HG03442 (cell line): Measurements from ENCODE around the gene WAC.

Experiments
- ATAC-seq: cut with Tn5 transposase; IDR thresholded peaks from one replicate; pipeline ENCODE4 v1.9.1; 2021; ENCODE audit warnings: mild to moderate bottlenecking, moderate library complexity; ENCODE audit not compliant: unreplicated experiment

WAC gene

DNA sequence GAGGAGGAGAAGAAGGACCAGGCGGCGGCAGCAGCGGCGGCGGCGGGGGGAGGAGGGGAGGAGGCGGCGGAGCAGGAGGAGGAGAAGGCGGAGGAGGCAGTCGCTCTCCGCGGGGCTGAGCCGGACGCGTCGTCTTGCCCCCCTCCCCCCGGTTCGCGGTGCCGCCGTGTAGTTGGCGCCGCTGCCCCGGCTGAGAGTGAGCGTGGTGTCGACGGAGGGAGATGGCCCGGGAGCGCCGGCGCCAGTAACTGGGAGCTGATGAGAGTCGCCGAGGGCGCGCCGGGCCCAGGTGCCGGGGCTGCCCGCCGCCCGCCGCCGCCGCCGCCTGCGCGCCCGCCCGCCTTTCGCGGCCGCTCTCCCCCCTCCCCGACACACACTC is 257 bp downstream of the WAC start:
- ATAC-seq: peak; percentile 1

- peak; percentile 15 for ATAC-seq
Observed at GRCh38 chr10:28533571-28534304, 820 bp downstream of the WAC start.

- ATAC-seq: no peak
Observed at GRCh38 chr10:28535846-28536245, 2.9 kb downstream of the WAC start.

DNA sequence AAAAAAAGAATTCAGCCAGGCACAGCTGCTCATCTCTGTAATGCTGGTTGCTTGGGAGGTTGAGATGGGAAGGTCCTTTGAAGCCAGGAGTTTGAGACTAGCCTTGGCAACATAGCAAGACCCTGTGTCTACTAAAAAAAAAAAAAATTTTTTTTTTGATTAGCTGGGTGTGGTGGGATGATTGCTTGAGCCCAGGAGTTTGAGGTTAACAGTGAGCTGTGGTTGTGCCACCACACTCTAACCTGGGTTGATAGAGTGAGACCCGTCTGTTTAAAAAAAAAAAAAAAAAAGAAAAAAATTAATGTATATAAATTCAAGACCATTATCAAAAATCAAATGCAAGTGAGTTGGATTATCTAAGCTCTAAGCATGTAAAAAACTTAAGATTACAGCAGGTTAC is 5.7 kb downstream of the WAC start:
- ATAC-seq: no peak

- ATAC-seq: no peak
Observed at GRCh38 chr10:28540145-28540544, 7.2 kb downstream of the WAC start.

DNA sequence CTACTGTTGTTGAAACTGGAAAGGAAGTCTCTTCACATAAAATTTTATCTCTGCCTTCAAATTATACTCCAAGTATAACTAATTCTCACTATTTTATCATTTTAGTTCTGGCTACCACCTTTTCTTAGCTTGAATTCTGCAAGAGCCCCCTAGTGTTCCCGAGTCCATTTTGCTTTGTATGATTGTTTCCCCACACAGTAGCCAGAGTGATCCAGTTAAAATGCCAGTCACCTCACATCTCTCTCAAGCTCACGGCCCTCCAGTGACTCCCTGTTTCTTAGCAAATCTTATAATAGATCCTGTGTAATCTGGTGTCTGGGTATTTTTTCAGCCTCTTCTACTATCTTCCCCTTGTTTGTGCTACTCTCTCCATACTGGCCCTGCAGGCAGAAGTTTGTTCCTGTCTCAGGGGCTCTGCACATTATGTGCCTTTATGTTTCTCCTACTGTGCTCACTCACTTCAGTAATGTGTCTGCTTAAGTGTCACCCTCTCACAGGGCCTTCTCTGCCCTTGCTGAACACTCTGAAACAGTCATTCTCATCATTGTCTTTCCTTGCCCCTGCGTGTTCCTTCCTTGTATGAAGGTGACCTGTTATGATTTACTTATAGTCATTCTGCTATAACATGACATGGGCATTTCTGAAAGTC is 8.9 kb downstream of the WAC start:
- ATAC-seq: no peak

DNA sequence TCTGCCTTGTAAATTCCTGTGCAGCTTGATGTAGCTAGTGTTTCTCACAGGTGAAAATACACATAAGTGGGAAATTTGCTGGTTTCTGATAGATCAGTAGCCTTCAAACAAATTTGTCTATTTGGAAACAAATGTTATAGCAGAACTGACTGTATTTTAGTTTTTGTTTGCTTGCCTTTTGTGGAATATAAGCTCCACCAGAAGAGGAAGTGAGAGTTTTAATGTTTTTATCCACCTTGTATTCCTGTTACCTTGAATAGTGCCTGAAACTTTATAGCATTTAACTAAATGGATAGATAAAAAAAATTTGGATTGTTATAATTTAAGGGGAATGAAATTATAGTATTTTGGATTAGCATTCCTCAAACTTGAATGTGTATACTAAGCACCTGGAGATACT is 9.8 kb downstream of the WAC start:
- ATAC-seq: no peak

- ATAC-seq: no peak
Observed at GRCh38 chr10:28544058-28544457, 11.1 kb downstream of the WAC start.

DNA sequence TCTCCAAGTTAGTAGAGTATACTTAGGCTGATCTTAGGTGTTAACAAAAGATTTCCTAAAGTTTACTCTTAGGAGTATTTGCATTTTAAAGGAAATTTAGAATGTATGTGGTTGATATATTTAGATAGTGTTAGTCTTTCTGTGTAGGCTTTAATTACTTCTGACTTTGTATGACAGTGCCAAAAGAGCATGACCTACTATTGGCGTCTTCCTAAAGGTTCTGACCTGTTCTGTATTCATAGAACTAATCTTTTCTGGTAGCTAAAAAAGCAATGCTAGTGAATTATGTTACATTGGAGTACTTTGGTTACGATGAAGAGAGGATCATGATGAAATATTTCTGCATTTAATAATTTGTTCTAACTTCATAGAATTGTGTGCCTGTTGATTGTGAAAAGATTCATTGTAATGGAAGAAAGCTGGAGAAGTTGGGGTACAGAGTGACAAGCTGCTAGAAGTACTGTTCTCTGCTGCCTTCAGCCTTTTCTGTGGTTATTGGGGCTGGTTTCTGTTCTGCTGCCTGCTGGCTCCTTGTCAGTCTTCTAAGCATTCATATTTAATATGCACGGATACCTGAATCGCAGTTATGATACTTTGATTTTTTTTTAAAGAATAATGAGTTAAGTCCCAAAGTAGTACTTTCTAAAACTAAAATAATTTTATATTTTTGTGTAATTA is 13.2 kb downstream of the WAC start:
- ATAC-seq: no peak

DNA sequence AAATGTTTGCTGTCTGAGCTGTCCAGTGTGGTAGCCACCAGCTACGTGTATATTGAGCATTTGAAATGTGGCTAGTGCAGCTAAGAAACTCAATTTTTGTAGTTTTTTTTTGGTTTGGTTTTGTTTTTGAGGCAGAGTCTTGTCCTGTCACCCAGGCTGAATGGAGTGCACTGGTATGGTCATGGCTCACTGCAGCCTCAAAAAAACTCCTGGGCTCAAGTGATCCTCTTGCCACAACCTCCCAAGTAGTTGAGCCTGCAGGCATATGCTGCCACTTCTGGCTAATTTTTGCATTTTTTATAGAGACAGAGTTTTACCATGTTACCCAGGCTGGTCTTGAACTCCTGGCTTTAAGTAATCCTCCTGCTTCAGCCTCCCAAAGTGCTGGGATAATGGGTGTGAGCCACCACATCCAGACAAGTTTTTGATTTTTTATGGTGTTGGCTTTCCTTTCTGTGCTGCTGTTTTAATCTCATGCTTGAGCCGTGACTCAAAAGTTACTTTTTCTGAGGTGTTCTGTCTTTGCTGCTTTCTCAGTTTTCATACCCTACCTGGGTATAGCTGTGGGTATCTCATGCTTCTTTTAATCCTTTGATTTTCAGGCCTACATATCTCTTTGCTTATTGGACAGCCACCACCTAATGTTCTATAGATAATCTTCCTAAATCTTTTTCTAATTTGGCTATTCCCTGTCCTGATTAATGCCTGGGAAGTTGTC is 16.0 kb downstream of the WAC start:
- no peak for ATAC-seq

DNA sequence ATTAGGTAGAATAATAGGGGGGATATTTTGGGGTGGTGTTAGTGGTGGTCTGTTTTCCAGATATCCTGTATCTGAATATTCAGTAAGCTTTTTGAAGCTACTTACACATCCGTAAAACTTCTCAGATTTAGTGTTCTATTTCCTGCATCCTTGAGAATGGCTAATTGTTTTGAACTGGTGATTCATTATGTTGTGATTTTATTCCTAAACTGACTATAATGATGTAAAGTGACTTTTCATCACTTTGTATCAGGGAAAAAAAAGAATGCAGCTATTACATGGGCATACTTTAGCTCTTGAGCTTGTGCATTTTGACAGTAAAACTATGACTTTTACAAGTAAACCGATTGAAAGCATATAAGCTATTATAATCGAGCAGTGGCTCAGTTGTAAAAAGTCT is 18.2 kb downstream of the WAC start:
- ATAC-seq: no peak

- no peak for ATAC-seq
Observed at GRCh38 chr10:28552775-28553174, 19.9 kb downstream of the WAC start.

DNA sequence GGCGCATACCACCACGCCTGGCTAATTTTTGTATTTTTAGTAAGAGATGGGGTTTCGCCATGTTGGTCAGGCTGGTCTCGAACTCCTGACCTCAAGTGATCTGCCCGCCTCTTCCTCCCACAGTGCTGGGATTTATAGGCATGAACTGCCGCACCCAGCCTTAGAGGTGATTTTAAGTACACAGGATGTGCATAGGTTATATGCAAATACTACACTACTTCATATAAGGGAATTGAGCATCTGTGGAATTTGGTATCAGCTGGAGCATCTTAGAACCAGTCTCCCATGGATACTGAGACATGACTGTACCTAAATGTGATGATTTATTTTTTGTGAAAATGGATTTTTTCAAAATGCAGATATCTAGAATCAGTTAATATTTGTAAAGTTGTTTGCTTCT is 21.1 kb downstream of the WAC start:
- ATAC-seq: no peak

DNA sequence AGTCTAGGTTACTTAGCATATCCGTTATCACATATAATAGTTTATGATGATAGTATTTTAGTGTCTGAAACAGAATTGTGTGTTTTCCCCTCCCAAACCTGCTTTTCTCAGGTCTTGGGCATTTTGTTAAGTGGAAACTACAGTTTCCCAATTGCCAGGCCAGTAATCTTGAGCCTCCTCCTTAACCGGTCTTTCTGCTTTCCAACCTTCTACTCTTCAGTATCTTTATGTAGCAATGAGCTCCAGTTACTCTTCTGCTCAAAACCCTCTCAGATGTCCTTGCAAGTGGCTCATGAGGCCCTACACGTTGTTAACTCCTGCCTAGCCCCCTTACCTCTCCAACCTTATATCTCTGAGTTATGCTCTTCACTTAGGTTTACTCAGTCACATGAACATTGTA is 22.0 kb downstream of the WAC start:
- ATAC-seq: no peak

DNA sequence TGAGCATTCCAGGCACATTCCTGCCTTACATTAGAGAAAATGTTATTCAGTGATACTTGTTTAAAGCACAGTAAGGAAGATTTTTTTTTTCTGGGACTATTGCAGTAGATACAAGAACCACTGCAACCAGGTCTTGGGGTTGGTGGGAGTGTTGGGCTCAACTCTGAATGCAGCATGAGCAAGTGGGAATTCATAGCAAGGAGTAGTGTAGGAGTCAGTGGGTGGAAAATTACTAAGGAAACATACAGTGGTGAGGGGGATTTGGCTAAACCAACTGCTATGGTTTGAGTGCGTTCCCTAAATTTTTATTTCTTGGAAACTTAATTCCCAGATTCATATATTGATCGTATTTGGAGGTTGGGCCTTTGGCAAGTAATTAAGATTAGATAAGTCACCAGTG is 22.4 kb downstream of the WAC start:
- ATAC-seq: no peak

DNA sequence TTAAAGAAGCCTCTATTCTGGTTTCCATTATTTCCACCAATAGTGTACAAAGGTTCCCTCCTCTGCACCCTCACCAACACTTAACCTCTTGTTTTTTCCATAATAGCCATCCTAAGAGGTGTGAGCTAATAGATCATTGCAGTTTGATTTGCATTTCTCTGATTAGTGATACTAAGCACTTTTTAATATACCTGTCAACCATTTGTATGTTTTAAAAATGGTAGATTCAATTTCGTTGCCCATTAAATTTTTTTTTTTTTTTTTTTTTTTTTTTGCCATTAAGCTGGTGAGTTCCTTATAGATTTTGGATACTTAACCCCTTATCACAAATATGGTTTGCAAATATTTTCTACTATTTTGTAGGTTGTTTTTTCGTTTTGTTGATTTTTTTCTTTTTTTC is 23.2 kb downstream of the WAC start:
- ATAC-seq: no peak

GRCh38 chr10:28558186-28558585 is 25.3 kb downstream of the WAC start:
- no peak for ATAC-seq

DNA sequence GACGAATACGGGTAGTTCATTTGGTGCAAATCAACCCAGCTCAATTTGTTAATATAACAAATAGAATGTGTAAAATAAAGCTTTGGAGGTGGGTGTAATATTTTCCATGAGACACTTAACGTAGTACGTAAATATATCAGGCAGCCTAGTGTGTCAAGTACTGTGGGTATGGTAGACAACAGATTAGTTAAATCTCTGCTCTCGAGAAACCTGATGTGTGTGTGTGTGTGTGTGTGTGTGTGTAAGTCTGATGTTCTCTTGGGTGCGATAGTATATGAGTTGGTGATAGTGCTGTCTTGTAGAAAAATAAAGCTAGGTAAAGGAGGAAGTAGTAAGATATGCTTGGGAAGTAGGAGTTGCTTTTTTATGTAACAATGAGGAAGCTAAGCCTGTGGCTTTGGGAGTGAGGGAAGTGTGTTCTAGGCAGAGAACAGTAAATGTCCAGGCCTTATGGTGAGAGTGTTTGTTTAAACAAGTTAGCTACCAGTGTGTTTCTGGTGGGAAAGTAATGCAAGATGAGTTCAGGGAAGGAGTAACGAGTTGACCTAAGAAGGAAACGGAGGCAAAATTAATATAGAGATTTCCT is 26.1 kb downstream of the WAC start:
- no peak for ATAC-seq

DNA sequence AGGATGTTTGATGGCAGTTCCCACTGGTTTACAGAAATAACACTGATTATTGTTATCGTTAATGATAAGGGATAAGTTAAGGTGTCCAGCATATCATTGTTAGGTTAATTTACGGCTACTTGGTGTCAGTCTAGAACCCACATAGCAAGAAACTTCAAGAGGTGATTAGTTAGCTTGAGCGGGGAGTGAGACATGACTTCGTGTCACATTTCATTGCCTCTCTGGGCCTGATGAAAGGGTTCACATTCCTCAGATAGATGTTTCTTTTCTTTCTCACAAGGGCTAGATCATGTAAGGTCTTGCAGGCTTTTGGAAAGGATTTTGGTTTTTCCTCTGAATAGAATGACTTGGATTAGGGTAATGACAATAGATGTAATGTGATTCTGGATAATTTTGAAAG is 26.7 kb downstream of the WAC start:
- no peak for ATAC-seq

DNA sequence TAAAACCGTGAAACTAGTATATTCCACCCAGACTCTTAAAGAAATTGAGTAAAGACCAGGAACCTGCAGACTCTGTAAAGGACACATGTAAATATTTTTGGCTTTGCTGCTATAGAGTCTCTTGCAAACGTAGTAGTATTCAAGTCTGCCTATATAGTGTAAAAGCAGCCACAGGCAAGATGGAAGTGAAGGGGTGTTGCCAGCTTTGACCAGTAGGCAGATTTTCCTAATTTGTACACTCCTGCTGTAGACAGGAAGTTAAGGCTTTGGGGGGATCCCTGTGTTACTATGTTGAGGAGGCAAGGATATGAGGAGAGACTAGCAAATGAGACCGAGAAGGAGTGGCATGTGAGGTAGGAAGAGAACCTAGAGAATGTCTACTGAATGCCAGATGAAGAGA is 27.7 kb downstream of the WAC start:
- no peak for ATAC-seq

DNA sequence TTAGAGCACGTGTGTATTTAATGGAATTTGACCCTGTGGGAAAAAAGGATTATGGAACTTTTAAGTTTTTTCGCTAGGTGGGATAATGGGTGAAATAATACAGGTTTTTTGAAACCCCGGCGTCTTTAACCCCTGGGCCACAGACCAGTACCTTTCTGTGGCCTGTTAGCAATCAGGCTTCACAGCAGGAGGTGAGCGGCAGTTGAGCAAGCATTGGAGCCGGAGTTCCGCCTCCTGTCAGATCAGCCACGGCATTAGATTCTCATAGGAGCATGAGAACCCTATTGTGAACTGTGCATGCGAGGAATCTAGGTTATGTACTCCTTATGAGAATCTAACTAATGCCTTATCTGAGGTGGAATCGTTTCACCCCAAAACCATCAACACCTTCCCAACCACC is 28.6 kb downstream of the WAC start:
- ATAC-seq: no peak
